Epithelial cell of esophagus (primary cell): ENCODE data around the gene BCL2.
"Not testable (repeated sequence)": the region's sequence is repeated elsewhere in the genome, so short reads cannot be mapped to it uniquely, and the experiment has no call there.

Experiments
- DNase-seq: peaks from one replicate; pipeline ENCODE4 v3.0.0; 2010; ENCODE audit warnings: low read depth
- H3K4me3 ChIP-seq: 2 replicates; pipeline ENCODE4 v1.5.1; 2011; ENCODE audit warnings: mild to moderate bottlenecking, low read length, control low read depth
- CTCF ChIP-seq: IDR thresholded peaks from 2 replicates; pipeline ENCODE4 v1.5.1; 2011; ENCODE audit warnings: low read depth, mild to moderate bottlenecking, low read length, control low read depth, inconsistent platforms; ENCODE audit not compliant: insufficient read depth; ENCODE audit errors: missing control alignments

The BCL2 gene

DNA sequence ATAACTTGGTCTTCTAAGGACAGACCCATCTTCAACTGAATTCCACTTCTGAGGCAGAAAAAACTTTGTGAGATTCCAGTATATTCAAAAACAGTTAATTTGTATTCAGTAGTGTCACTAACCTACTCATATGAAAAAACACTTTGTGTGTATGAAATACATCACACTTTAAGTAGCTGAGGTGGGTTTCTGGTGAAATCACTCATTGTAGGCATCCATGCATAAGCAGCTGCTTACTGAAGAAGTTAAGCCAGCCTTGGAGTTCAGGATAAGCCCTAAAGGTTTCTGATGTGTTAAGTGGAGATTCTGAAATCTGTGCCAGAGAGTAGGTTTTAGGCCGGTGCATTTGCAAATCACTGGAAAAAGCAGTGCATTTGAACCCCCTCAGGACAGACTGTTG lies 128.2 kb downstream of the BCL2 start:
- no peak for DNase-seq
- TF ChIP-seq CTCF = no peak
- H3K4me3 ChIP-seq = no peak overlapping the region

DNA sequence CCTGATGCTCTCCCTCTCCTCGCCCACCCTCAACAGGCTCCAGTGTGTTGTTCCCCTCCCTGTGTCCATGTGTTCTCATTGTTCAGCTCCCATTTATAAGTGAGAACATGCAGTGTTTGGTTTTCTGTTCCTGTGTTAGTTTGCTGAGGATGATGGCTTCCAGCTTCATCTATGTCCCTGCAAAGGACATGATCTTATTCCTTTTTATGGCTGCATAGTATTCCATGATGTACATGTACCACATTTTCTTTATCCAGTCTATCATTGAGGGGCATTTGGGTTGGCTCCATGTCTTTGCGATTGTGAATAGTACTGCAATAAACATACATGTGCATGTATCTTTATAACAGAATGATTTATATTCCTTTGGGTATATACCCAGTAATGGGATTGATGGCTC lies 128.7 kb downstream of the BCL2 start:
- not testable (repeated sequence) for H3K4me3 ChIP-seq, DNase-seq

- no peak for TF ChIP-seq CTCF
- no peak for DNase-seq
- no peak overlapping the region for H3K4me3 ChIP-seq
These were observed 129.8 kb downstream of the BCL2 start for GRCh38 chr18:63189817-63190216.

GRCh38 chr18:63189041-63189440 lies 130.5 kb downstream of the BCL2 start:
- DNase-seq = no peak
- no peak overlapping the region for H3K4me3 ChIP-seq
- no peak for TF ChIP-seq CTCF

DNA sequence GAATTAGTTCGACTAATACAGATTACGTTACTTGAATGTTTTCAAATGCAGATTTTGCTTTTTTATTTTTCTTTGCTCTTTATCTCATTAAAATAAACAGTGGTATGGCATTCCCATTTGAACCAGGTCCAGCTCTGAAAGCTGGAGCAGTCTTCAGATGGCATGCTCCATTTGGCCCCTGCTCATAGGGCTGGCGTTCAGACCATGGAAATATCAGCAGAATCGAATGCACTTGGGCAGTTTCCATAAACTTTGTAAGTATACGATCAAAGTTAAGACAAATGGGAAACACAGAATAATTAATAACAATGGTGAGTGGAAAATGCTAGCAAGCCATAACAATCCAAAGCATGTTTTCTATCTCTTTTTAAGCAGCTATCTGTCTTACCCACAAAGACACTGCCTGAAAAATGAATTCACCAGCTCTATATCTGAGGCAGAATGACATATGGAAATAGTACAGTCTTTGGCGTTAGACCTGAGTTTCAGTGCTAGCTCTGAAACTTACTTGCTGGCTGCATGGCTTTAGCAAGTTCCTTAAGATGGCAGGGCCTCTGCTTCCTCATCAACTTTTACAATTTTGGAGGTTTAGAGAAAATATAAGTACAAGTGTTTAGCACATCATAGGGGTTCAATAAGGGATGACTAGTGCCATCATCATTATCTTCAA lies 131.6 kb downstream of the BCL2 start:
- no peak for TF ChIP-seq CTCF
- H3K4me3 ChIP-seq = no peak overlapping the region
- no peak for DNase-seq

GRCh38 chr18:63187223-63187574 lies 132.4 kb downstream of the BCL2 start:
- DNase-seq = no peak
- TF ChIP-seq CTCF = no peak

DNA sequence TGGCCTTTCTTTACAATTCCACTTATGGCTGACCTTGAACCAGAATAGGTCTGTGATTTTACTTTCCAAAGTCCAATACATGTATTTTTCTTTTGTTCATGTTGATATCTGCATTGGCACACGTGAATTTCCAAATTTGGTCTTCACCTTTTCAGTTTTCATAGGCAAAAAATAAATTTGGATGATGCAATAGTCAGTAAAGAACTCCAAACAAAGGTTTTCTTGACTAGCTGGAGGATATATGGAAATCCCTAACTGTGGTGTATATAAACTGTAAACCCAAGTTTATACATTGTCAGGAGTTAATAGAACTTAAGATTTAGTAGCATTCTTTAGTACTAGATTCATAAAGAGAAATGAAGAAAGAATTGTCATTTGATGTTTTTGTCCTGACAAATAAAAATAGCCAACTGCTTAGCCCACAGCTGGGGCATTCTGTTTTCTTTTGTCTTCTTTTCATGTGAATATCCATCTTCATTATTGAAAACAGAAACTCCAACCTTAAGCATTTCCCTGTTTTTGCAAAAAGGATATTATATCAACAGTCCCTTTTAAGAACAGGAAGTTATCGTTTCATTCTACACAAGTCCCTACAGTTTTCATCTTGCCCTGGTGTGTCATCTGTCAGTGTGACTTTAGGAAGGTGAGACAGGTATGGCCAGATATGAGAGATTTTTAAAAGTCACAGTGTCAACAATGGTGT lies 132.9 kb downstream of the BCL2 start:
- H3K4me3 ChIP-seq = no peak overlapping the region
- no peak for TF ChIP-seq CTCF

More at GRCh38 chr18:63187223-63187574, 132.4 kb downstream of the BCL2 start:
- H3K4me3 ChIP-seq = no peak overlapping the region

More for the DNA sequence above, 132.9 kb downstream of the BCL2 start:
- DNase-seq = peak; percentile 48
